Activated CD8-positive, alpha-beta T cell treated with anti-CD3 and anti-CD28 coated beads for 36 hours (primary cell): Measurements from ENCODE around the gene AHRR. TPM values are rescaled to one million over a fixed set of nuclear protein-coding genes. Genes with fewer than 3 reads are reported as not detected.

Experiments
- ATAC-seq: fragments of 200-7000 bp; cut with Tn5 transposase; one replicate; pipeline ENCODE4 v1.10.0; 2021; ENCODE audit warnings: mild to moderate bottlenecking, moderate library complexity
- CTCF ChIA-PET: fragments of 350-600 bp; sonication (Branson Sonifier 250); formaldehyde crosslinking; loops from one replicate; lab custom pipeline; 2021; ENCODE audit warnings: antibody characterized with exemption; lab: Charles Lee
- POLR2A ChIA-PET: fragments of 350-600 bp; sonication (Branson Sonifier 250); formaldehyde crosslinking; loops from one replicate; lab custom pipeline; 2021; ENCODE audit warnings: antibody characterized with exemption; lab: Charles Lee
- DNase-seq: peaks from one replicate; pipeline ENCODE4 v3.0.0-alpha.2; 2020
- H3K27ac Mint-ChIP-seq: one replicate; pipeline ENCODE4 v1.8.0; 2021; ENCODE audit warnings: mild to moderate bottlenecking, mixed read lengths
- H3K27me3 Mint-ChIP-seq: one replicate; pipeline ENCODE4 v1.8.0; 2021; ENCODE audit warnings: mixed read lengths
- H3K36me3 Mint-ChIP-seq: one replicate; pipeline ENCODE4 v1.8.0; 2021; ENCODE audit warnings: low read depth, mixed read lengths
- H3K4me1 Mint-ChIP-seq: one replicate; pipeline ENCODE4 v1.8.0; 2021; ENCODE audit warnings: low read depth, mixed read lengths
- H3K4me3 Mint-ChIP-seq: one replicate; pipeline ENCODE4 v1.8.0; 2021; ENCODE audit warnings: mild to moderate bottlenecking, moderate library complexity, mixed read lengths
- H3K9me3 Mint-ChIP-seq: one replicate; pipeline ENCODE4 v1.8.0; 2021; ENCODE audit warnings: mixed read lengths
- intact Hi-C: fragments of 100-400 bp; cut with micrococcal nuclease; formaldehyde crosslinking; loops from one replicate; pipeline ENCODE4 v1.10.0; 2022
- total RNA-seq, 2 experiments: library from RNA; stranded (reverse); gene quantifications; one replicate each; pipeline ENCODE4 v1.2.3, GENCODE V29; 2021
- TF ChIP-seq, protein P1 (sequence below): fragments of 200-600 bp; IDR thresholded peaks from one replicate; pipeline ENCODE4 v1.8.0; 2022; ENCODE audit warnings: antibody characterized with exemption, mild to moderate bottlenecking

Gene AHRR
- total RNA-seq, 2 experiments from 2014 or later = 26.3 to 27.9 TPM

DNA sequence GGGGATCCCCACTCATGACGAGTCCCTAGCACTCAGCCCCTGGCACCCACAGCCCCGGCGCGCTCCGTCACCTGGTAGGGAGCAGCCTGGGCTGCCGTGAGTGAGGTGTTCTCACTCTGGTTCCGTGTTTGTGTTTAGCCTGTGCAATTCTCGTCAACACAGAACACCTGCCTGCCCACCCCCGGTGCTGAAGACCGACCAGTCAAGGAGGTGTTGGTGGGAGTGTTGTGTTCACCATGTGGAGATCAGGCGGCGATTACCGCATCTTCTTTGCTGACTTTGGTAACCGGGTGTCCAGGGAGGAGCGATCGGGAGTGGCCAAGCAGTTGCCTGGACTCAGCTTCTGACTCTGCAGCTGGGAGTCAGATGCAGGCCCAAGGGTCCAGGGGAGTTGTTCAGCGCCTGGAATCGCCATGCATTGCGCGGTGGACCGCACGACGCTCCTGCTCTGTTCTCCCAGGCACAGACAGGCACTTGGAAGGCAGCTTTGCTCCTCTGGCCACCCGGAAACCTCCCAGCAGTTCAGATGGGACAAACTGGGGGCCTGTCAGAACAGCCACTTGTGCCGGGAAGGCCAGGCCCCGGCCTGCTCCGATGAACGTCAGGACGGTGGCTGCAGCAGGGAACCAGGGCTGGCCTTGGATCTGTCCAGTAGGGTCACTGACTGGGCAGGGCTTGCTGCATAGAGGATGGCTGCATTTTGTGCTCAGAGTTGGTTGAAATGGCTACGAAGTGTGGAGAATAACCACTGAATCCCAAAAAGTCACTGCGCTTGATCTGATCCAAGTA is 149.6 kb downstream of the AHRR start:
- Mint-ChIP-seq H3K36me3 (peaks cover 33% of the 10 kb centered on the region), H3K27me3 (peaks cover 2% of the 10 kb centered on the region), H3K4me1 (peaks cover 20% of the 10 kb centered on the region), H3K27ac (peak overlapping the region; percentile 81), H3K9me3 (no peaks in the 10 kb centered on the region), H3K4me3 (peak overlapping the region; percentile 90)
- DNase-seq = no peak
- ChIA-PET CTCF (interaction anchor here (1.0 to 3.3 kb wide), 5 partner anchors 20 to 154 kb away, joined by 3 to 28 read pairs (median 4); no protein-coding TSS in a partner anchor), POLR2A (interaction anchor here (0.8 to 3.6 kb wide), 9 partner anchors 8 to 141 kb away, joined by 3 to 31 read pairs (median 5); partner anchors contain the start of genes CEP72 and EXOC3)
- TF ChIP-seq, protein P1, sequence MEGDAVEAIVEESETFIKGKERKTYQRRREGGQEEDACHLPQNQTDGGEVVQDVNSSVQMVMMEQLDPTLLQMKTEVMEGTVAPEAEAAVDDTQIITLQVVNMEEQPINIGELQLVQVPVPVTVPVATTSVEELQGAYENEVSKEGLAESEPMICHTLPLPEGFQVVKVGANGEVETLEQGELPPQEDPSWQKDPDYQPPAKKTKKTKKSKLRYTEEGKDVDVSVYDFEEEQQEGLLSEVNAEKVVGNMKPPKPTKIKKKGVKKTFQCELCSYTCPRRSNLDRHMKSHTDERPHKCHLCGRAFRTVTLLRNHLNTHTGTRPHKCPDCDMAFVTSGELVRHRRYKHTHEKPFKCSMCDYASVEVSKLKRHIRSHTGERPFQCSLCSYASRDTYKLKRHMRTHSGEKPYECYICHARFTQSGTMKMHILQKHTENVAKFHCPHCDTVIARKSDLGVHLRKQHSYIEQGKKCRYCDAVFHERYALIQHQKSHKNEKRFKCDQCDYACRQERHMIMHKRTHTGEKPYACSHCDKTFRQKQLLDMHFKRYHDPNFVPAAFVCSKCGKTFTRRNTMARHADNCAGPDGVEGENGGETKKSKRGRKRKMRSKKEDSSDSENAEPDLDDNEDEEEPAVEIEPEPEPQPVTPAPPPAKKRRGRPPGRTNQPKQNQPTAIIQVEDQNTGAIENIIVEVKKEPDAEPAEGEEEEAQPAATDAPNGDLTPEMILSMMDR = no peak
- ATAC-seq = no peak
- intact Hi-C loops = no loop called here

- ATAC-seq = no peak
- no peak for DNase-seq
- intact Hi-C loops = no loop called here
- H3K27me3 Mint-ChIP-seq = peaks cover 2% of the 10 kb centered on the region
- H3K27ac Mint-ChIP-seq = peak overlapping the region; percentile 81
- CTCF ChIA-PET = interaction anchor here (0.7 to 3.3 kb wide), 5 partner anchors 8 to 155 kb away, joined by 3 to 28 read pairs (median 4); no protein-coding TSS in a partner anchor
- TF ChIP-seq, protein P1 = no peak
- POLR2A ChIA-PET = interaction anchor here (0.8 to 3.6 kb wide), 11 partner anchors 8 to 141 kb away, joined by 3 to 31 read pairs (median 4); partner anchors contain the start of genes CEP72 and EXOC3
- peaks cover 31% of the 10 kb centered on the region for H3K36me3 Mint-ChIP-seq
- peaks cover 20% of the 10 kb centered on the region for H3K4me1 Mint-ChIP-seq
- peak overlapping the region; percentile 90 for H3K4me3 Mint-ChIP-seq
- H3K9me3 Mint-ChIP-seq = no peaks in the 10 kb centered on the region
These were observed 150.2 kb downstream of the AHRR start for GRCh38 chr5:471750-472058.

GRCh38 chr5:472076-472655 is 150.7 kb downstream of the AHRR start:
- H3K9me3 Mint-ChIP-seq = no peaks in the 10 kb centered on the region
- peaks cover 31% of the 10 kb centered on the region for H3K36me3 Mint-ChIP-seq
- peak; percentile 6 for ATAC-seq
- peaks cover 20% of the 10 kb centered on the region for H3K4me1 Mint-ChIP-seq
- H3K4me3 Mint-ChIP-seq = peak overlapping the region; percentile 90
- H3K27me3 Mint-ChIP-seq = peaks cover 2% of the 10 kb centered on the region
- H3K27ac Mint-ChIP-seq = peak overlapping the region; percentile 81
- intact Hi-C loops = no loop called here
- ChIA-PET CTCF (interaction anchor here (0.7 to 3.3 kb wide), 5 partner anchors 9 to 155 kb away, joined by 3 to 28 read pairs (median 4); no protein-coding TSS in a partner anchor), POLR2A (interaction anchor here (0.8 to 3.6 kb wide), 12 partner anchors 9 to 155 kb away, joined by 3 to 31 read pairs (median 4); partner anchors contain the start of genes CEP72 and EXOC3)
- TF ChIP-seq, protein P1 = no peak
- no peak for DNase-seq

DNA sequence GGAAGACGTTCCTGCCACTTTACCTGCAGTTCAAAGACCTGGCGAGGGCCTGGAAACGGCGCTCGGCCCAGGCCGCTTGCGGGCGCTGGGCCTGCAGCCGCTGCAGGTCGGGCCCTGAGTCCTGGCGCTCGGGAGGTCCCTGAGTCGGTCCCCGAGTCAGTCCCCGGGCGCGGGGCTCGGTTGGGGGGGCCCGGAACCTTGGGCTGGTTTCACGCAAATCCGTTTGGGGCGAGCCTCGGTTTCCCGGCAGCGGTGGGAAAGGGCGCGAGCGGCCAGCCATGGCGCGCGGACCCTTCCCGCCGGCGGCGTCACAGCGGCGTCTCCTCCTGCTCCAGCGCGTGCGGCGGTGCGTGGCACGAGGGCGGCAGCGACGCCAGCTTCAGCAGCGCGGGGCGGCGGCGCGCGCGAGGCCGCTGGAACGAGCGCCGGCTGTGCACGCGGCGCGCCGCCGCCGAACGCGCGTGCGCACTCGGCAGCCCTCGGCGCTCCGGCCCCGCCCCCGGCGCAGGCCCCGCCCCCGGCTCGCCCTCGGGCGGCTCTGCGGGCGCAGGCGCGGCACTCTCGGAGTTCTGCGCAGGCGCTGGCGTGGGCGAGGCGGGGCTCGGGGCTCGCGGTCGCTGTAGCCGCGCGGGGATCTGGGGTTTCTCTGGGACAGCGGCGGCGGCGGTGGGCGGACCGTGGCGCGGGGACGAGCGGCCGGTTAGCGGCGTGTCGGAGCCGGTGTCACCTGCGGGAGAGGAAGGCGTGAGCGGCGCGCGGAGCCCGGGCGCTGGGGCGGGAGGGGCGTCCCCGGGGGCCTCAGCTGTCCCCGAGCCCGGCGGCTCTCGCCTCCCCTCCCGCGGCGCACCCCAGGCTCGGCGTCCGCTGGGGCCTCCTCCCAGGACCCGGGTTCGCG is 151.4 kb downstream of the AHRR start:
- TF ChIP-seq, protein P1 = no peak
- ChIA-PET CTCF (interaction anchor here (0.7 to 3.3 kb wide), 8 partner anchors 10 to 156 kb away, joined by 3 to 28 read pairs (median 4); no protein-coding TSS in a partner anchor), POLR2A (interaction anchor here (1.0 to 3.6 kb wide), 15 partner anchors 9 to 156 kb away, joined by 3 to 31 read pairs (median 4); partner anchors contain the start of genes CEP72 and EXOC3)
- H3K27ac Mint-ChIP-seq = peak overlapping the region; percentile 84
- peaks cover 2% of the 10 kb centered on the region for H3K27me3 Mint-ChIP-seq
- no peaks in the 10 kb centered on the region for H3K9me3 Mint-ChIP-seq
- ATAC-seq (peak; percentile 84), DNase-seq (peak; percentile 89)
- H3K4me3 Mint-ChIP-seq = peak overlapping the region; percentile 90
- peaks cover 20% of the 10 kb centered on the region for H3K4me1 Mint-ChIP-seq
- intact Hi-C loops = no loop called here
- peaks cover 35% of the 10 kb centered on the region for H3K36me3 Mint-ChIP-seq
